HepG2 (cell line): ENCODE results near the gene SMCO4.

Source experiments
- CBFB ChIP-seq: sonication (generic); formaldehyde crosslinking; IDR thresholded peaks from 2 replicates; pipeline ENCODE4 v1.4.0; 2020; ENCODE audit warnings: missing genetic modification reagents
- EZH2 ChIP-seq: conservative IDR thresholded peaks from 2 replicates; pipeline ENCODE4 v1.6.1; 2012; ENCODE audit warnings: mild to moderate bottlenecking, low read depth, low read length, moderate library complexity
- ISX ChIP-seq: sonication (generic); formaldehyde crosslinking; conservative IDR thresholded peaks from 2 replicates; pipeline ENCODE4 v1.5.0; 2020; ENCODE audit warnings: missing genetic modification reagents
- KAT7 ChIP-seq: IDR thresholded peaks from 2 replicates; pipeline ENCODE4 v1.6.1; 2018; ENCODE audit warnings: borderline replicate concordance, missing compliant biosample characterization
- POLR2A ChIP-seq, 2 experiments: IDR thresholded peaks; 2 replicates each; pipeline ENCODE4 v1.6.1; 2011; ENCODE audit warnings: low read depth in 2 of 2, low read length in 2 of 2, mild to moderate bottlenecking in 1 of 2, moderate library complexity in 1 of 2; ENCODE audit not compliant: insufficient read depth in 1 of 2
- ZBTB8A ChIP-seq: sonication (generic); formaldehyde crosslinking; IDR thresholded peaks from 2 replicates; pipeline ENCODE4 v1.4.0; 2020; ENCODE audit warnings: mild to moderate bottlenecking, low read depth, missing genetic modification reagents, borderline replicate concordance
- ZNF510 ChIP-seq: sonication (generic); formaldehyde crosslinking; IDR thresholded peaks from 2 replicates; pipeline ENCODE4 v1.4.0; 2020; ENCODE audit warnings: low read depth, mild to moderate bottlenecking, missing genetic modification reagents

DNA sequence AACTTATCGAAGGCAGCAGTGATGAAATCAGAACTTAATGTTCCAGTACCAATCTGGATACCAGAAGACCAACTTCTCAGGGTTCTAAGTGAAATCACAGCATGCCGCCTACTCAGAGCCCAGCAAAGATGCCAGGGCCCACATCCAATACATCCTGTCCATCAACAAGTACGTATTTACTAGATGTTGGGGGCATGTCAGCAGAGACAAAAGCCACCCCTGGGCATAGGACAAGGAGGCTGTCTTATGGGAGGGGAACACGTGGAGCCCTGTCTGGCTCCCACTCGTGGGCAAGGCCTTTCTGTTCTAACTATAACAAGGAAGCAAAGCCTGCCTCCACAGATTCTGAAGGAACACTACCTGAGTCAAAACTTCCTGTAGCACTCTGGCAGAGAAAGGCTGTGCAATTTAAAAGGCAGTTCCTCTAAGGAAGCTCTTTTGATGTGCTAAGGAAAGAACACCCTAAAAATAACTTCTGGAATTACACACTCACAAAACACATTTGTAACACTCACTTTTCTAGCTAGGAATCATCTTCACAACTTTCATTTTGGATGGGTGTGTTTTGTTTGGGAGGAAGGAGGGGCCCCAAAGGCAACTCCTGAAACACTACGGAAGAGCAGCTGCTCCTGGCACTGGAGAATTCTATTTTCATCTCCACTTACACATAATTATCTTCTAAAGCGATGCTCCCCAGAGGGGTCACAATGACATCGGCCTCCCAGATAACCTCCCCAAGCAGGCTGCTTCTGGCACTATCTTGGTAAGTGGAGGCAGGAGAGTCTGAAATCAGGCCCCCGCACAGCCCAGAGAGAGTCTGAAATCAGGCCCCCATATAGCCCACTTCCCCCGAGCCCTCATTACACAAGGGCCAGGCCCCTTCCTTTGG lies 14.2 kb downstream of the SMCO4 start:
- TF ChIP-seq ZNF510 (CRISPR knock-in tag) (no peak), POLR2A (IDR thresholded peaks at IDR 0.05; ENCODE audit: insufficient read depth in 1 of 2, low read depth in 2 of 2, low read length in 2 of 2) (no peak), EZH2 (no peak), ISX (CRISPR knock-in tag) (no peak), ZBTB8A (CRISPR knock-in tag) (no peak), KAT7 (CRISPR knock-in tag) (no peak), CBFB (CRISPR knock-in tag) (no peak)
